ENCODE data around the gene CCDC122.

GRCh38 chr13:43881580-43881979 is 2.0 kb upstream of the CCDC122 start:
- TF ChIP-seq YY1 (IDR thresholded peaks at IDR 0.05; ENCODE audit: low read depth) (no peak), TAF1 (IDR thresholded peaks at IDR 0.05; ENCODE audit: low read depth) (no peak), EP300 (IDR thresholded peaks at IDR 0.05; ENCODE audit: borderline replicate concordance) (no peak), CREB1 (IDR thresholded peaks at IDR 0.05; ENCODE audit: low read depth) (no peak), REST (IDR thresholded peaks at IDR 0.05; ENCODE audit: low read depth) (no peak)
